NCI-H1436 (cell line): ENCODE data around the gene ADSL.
"Not testable (repeated sequence)": the region's sequence is repeated elsewhere in the genome, so short reads cannot be mapped to it uniquely, and the experiment has no call there.

Experiments
- DNase-seq: peaks from one replicate; lab custom pipeline; 2025; lab: John Stamatoyannopoulos, UW

The ADSL gene

GRCh38 chr22:40346185-40347118, at the start of gene ADSL:
ADSL (plus strand) TSS chr22:40346500; CDS start chr22:40346559, 59 bp downstream.
- DNase-seq = peak; percentile 75

- no peak for DNase-seq
These were observed 46.0 kb upstream of the ADSL start for GRCh38 chr22:40300316-40300715.

GRCh38 chr22:40300884-40301672, 45.2 kb upstream of the ADSL start:
- no peak for DNase-seq

- no peak for DNase-seq
These were observed 44.2 kb upstream of the ADSL start for GRCh38 chr22:40302149-40302548.

- DNase-seq = no peak
These were observed 40.7 kb upstream of the ADSL start for GRCh38 chr22:40305625-40306024.

- DNase-seq = no peak
These were observed 37.2 kb upstream of the ADSL start for GRCh38 chr22:40308999-40309573.

- no peak for DNase-seq
These were observed 36.7 kb upstream of the ADSL start for GRCh38 chr22:40309631-40310030.

- no peak for DNase-seq
These were observed 36.1 kb upstream of the ADSL start for GRCh38 chr22:40310081-40310767.

- no peak for DNase-seq
These were observed 35.6 kb upstream of the ADSL start for GRCh38 chr22:40310768-40311120.

GRCh38 chr22:40311646-40312045, 34.7 kb upstream of the ADSL start:
- not testable (repeated sequence) for DNase-seq

GRCh38 chr22:40312050-40312449, 34.2 kb upstream of the ADSL start:
- peak; percentile 38 for DNase-seq

GRCh38 chr22:40313007-40313406, 33.3 kb upstream of the ADSL start:
- no peak for DNase-seq

GRCh38 chr22:40314041-40314440, 32.3 kb upstream of the ADSL start:
- no peak for DNase-seq

GRCh38 chr22:40320687-40321086, 25.6 kb upstream of the ADSL start:
- no peak for DNase-seq

- DNase-seq = no peak
These were observed 24.3 kb upstream of the ADSL start for GRCh38 chr22:40322021-40322420.

- no peak for DNase-seq
These were observed 23.4 kb upstream of the ADSL start for GRCh38 chr22:40322818-40323447.

GRCh38 chr22:40323681-40324171, 22.6 kb upstream of the ADSL start:
- DNase-seq = no peak

GRCh38 chr22:40324468-40325305, 21.6 kb upstream of the ADSL start:
- DNase-seq = no peak

- no peak for DNase-seq
These were observed 21.0 kb upstream of the ADSL start for GRCh38 chr22:40325315-40325714.

GRCh38 chr22:40326905-40327735, 19.2 kb upstream of the ADSL start:
- no peak for DNase-seq
